GM12864 (cell line): ENCODE results near the gene NEURL1.

Source experiments
- DNase-seq: peaks from one replicate; pipeline ENCODE4 v3.0.0-alpha.2; 2011; ENCODE audit warnings: low read depth
- H3K4me3 ChIP-seq: 2 replicates; pipeline ENCODE4 v1.5.1; 2011; ENCODE audit warnings: mild to moderate bottlenecking, low read depth, low read length, control low read depth
- CTCF ChIP-seq: IDR thresholded peaks from 2 replicates; pipeline ENCODE4 v1.5.1; 2011; ENCODE audit warnings: low read depth, mild to moderate bottlenecking, moderate library complexity, low read length, control low read depth, inconsistent platforms; ENCODE audit errors: missing control alignments

The NEURL1 gene

GRCh38 chr10:103510046-103510685 lies 16.7 kb downstream of the NEURL1 start:
- TF ChIP-seq CTCF: no peak
- no peak for DNase-seq
- no peak overlapping the region for H3K4me3 ChIP-seq

GRCh38 chr10:103510791-103511752 lies 17.6 kb downstream of the NEURL1 start:
- no peak overlapping the region for H3K4me3 ChIP-seq
- TF ChIP-seq CTCF: no peak
- DNase-seq: no peak

DNA sequence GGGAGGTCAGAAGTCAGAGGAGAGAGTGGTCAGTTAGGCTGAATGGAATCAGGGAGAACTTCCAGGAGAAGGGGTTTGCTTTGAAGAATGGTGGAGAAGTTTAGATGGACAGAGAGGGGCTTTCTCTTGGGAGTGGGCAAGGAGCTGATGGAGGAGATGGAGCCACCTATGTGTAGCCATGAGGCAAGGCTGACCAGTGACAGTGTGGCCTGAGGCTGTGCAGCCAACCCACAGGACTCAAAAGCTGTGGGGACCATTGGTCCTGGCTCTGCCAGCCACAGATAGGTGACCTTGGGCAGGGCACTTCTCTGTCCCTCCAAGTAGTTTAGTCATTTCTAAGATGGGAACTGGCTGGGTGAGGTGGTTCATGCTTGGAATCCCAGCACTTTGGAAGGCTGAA lies 18.7 kb downstream of the NEURL1 start:
- no peak for TF ChIP-seq CTCF

GRCh38 chr10:103512591-103513379 lies 19.3 kb downstream of the NEURL1 start:
- TF ChIP-seq CTCF: no peak
- no peak for DNase-seq
- H3K4me3 ChIP-seq: no peak overlapping the region

More for the DNA sequence above, 18.7 kb downstream of the NEURL1 start:
- DNase-seq: no peak
- H3K4me3 ChIP-seq: no peak overlapping the region

DNA sequence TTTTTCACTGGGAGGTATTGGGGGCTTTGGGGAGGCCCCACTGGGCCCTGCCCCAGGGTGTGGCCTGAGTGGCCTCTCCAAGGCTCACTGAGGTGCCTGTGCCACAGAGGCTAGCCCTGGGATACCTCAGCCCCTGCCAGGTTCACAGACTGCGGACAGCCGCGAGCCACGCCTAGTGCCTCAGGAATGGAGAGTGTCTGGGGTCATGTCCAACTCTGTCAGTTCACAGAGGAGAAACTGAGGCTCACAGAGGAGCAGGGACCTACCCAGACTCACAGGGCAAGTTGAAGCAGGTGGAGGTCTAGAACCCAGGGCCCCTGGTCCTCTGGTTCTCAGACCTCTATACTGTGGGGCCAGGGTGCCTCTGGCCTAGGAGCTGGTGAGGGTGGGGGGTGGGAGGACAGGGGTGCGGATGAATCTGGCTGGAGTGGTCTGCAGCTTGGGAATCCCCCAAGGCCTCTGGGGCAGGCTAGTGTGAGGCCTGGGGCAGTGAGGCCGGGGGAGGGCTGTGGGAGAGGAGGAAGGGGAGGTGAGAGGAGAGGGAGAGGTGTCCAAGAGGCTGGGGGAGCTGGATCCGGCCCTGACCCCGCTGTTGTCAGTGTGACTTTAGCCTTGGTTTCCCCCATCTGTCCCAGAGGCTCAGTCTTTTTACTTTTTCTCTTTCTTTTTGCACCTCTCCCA lies 20.0 kb downstream of the NEURL1 start:
- no peak for DNase-seq
- H3K4me3 ChIP-seq: no peak overlapping the region
- TF ChIP-seq CTCF: no peak

- no peak for TF ChIP-seq CTCF
- no peak for DNase-seq
- H3K4me3 ChIP-seq: no peak overlapping the region
These were observed 20.7 kb downstream of the NEURL1 start for GRCh38 chr10:103514244-103514643.
